ENCODE measurements around the gene SCCPDH.

Gene SCCPDH

DNA sequence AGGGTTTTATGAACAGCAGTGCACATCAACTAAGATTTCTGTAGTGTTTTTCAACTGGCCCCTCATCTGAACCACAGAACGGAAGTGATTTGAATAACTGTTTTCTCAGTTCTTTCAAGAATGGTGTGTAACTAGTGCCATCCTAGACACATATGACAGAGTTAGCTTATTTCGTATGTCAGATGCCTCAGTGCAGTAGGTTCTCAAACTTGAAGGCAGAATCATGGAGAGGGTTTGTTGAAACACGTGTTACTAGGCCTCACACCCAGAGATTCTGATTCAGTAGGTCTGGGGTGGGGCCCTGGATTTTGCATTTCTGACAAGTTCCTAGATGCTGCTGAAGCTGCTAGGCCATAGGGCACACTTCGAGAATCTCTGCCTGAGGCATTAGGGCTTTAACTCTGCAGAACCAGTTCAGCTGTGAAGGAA, 49.0 kb downstream of the SCCPDH start:
- no peak overlapping the region for H3K4me3 Mint-ChIP-seq
- H3K9me3 Mint-ChIP-seq = no peaks in the 10 kb centered on the region
- H3K36me3 Mint-ChIP-seq (ENCODE audit: low read depth) = peaks cover 82% of the 10 kb centered on the region
- no peaks in the 10 kb centered on the region for H3K27me3 Mint-ChIP-seq (ENCODE audit: low read depth)
- no peaks in the 10 kb centered on the region for H3K4me1 Mint-ChIP-seq
- H3K27ac Mint-ChIP-seq = no peak overlapping the region
- TF ChIP-seq, protein P1, sequence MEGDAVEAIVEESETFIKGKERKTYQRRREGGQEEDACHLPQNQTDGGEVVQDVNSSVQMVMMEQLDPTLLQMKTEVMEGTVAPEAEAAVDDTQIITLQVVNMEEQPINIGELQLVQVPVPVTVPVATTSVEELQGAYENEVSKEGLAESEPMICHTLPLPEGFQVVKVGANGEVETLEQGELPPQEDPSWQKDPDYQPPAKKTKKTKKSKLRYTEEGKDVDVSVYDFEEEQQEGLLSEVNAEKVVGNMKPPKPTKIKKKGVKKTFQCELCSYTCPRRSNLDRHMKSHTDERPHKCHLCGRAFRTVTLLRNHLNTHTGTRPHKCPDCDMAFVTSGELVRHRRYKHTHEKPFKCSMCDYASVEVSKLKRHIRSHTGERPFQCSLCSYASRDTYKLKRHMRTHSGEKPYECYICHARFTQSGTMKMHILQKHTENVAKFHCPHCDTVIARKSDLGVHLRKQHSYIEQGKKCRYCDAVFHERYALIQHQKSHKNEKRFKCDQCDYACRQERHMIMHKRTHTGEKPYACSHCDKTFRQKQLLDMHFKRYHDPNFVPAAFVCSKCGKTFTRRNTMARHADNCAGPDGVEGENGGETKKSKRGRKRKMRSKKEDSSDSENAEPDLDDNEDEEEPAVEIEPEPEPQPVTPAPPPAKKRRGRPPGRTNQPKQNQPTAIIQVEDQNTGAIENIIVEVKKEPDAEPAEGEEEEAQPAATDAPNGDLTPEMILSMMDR (IDR thresholded peaks at IDR 0.05; ENCODE audit: unreplicated experiment in 3 of 3) = no peak

DNA sequence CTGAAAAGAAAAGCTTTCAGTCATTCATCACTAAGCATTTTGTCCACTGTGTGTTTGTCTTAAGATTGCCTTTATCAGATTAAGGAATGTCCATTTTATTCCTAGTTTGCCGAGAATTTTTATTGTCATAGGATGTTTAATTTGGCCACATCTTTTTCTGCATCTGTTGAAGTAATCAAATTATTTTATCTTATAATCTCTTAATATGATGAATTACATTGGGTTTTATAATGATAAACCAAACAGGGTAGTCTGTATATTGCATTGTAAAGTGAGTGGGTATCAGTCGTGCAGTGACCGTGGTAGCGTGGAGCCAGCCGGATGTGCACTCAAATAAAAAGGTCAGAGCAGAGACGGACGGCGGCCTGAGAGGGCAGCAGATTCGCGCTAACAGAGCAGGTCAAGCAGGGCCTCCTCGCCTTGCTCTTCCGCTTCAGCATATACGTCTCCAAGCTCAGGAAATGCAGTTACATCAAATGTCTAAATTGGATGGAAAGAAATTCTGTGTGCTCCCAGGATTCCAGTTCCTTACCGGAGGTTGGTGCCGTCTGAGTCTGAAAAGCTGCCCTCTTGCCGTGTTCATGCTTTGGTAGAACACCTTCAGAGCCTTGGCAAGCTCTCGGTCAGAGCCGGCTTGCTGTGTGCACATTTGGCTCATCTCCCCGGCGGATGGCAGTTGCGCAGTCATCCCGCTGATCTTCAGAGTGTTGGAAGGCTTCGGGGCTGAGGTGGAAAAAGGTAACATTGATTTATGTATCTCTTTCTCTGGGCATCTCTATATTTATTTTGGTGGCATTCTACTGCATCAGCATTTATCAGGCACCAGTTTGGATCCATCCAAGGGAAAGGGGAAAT, 51.5 kb downstream of the SCCPDH start:
- Mint-ChIP-seq H3K36me3 (ENCODE audit: low read depth) (peaks cover 77% of the 10 kb centered on the region), H3K27ac (no peak overlapping the region), H3K9me3 (no peaks in the 10 kb centered on the region), H3K4me1 (no peaks in the 10 kb centered on the region), H3K27me3 (ENCODE audit: low read depth) (no peaks in the 10 kb centered on the region), H3K4me3 (no peak overlapping the region)
- TF ChIP-seq, protein P1 (IDR thresholded peaks at IDR 0.05; ENCODE audit: unreplicated experiment in 3 of 3) = no peak

DNA sequence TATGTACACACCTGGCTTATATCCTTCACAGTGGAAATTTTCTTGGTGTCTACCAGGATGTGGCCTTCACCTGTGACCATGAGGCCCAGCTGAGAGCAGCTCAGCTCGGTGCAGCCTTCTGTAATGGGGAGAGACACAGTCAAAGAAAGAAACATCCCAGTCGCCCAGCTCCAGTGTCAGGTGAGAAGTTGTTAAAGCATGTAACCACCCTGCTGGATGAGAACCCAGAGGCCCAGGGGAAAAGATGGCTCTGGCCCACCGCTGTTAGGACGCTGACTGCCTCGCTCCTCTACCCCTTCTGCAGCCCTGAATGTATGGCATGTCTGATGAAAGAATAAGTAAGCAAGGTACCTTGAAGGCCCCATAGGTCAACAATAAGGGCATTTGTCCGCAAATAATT, 52.7 kb downstream of the SCCPDH start:
- Mint-ChIP-seq H3K27me3 (ENCODE audit: low read depth) (no peaks in the 10 kb centered on the region), H3K36me3 (ENCODE audit: low read depth) (peaks cover 70% of the 10 kb centered on the region), H3K4me1 (peaks cover 4% of the 10 kb centered on the region), H3K4me3 (no peak overlapping the region), H3K9me3 (no peaks in the 10 kb centered on the region), H3K27ac (no peak overlapping the region)
- TF ChIP-seq, protein P1 (IDR thresholded peaks at IDR 0.05; ENCODE audit: unreplicated experiment in 3 of 3) = no peak

- TF ChIP-seq, protein P1 (IDR thresholded peaks at IDR 0.05; ENCODE audit: unreplicated experiment in 3 of 3) = no peak
- Mint-ChIP-seq H3K27me3 (ENCODE audit: low read depth) (no peaks in the 10 kb centered on the region), H3K4me1 (peaks cover 13% of the 10 kb centered on the region), H3K36me3 (ENCODE audit: low read depth) (peaks cover 59% of the 10 kb centered on the region), H3K27ac (no peak overlapping the region), H3K9me3 (no peaks in the 10 kb centered on the region), H3K4me3 (no peak overlapping the region)
Measured at GRCh38 chr1:246778663-246779062, 54.5 kb downstream of the SCCPDH start.

DNA sequence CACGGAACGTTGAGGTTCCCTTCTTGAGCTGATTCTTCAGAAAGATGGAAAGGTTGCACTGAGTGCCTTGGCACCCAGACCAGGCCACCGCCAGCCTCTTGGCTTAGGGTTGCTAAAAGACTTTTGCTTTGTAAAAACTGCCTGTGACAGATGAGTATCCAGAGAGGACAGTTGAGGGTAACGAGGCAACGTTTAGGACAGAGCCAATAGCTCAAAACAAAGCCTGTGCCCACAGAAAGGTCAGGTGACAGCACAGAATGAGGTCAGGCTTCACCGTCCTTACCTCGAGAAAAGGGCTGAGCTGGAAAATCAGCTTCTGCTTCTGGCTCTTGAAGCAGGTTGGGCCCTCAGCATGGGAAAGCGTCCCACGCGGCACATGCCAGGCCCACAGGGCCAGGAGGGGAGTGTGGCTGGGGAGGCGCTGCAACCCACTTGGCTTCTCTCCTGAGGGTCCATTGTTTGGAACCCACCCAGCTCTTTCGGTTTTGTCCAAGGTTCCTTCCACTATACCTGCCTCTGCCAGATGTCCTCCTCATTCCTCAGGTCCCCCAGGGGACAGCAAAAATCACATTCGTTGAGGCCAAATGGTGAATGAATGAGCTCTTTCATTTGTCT, 55.5 kb downstream of the SCCPDH start:
- no peak overlapping the region for H3K27ac Mint-ChIP-seq
- no peak overlapping the region for H3K4me3 Mint-ChIP-seq
- peaks cover 51% of the 10 kb centered on the region for H3K36me3 Mint-ChIP-seq (ENCODE audit: low read depth)
- TF ChIP-seq, protein P1 (IDR thresholded peaks at IDR 0.05; ENCODE audit: unreplicated experiment in 3 of 3) = no peak
- H3K9me3 Mint-ChIP-seq = no peaks in the 10 kb centered on the region
- no peaks in the 10 kb centered on the region for H3K27me3 Mint-ChIP-seq (ENCODE audit: low read depth)
- H3K4me1 Mint-ChIP-seq = peaks cover 14% of the 10 kb centered on the region
